ENCODE results near the gene PAF1. TPM values are rescaled to one million over a fixed set of nuclear protein-coding genes. Genes with fewer than 3 reads are reported as not detected.

Gene PAF1
- total RNA-seq, 1 donor from 2014 or later = 57.3 TPM

GRCh38 chr19:39406656-39407409 is 15.9 kb upstream of the PAF1 start, which contains the start of gene ZFP36:
ZFP36 (plus strand) TSS chr19:39406847; CDS start chr19:39406905, 58 bp downstream.
- peak within 1 kb of the TSS; percentile 94 for H3K27ac Mint-ChIP-seq
- intact Hi-C loops (cut with micrococcal nuclease) = no loop called here
- peak; percentile 77 for DNase-seq (ENCODE audit: low spot score)
- no peaks in the 10 kb centered on the region for H3K27me3 Mint-ChIP-seq (ENCODE audit: insufficient read depth)
- peak within 1 kb of the TSS; percentile 96 for H3K4me3 Mint-ChIP-seq
- peaks cover 60% of the 10 kb centered on the region for H3K4me1 Mint-ChIP-seq (ENCODE audit: low read depth)
- no peaks in the 10 kb centered on the region for H3K9me3 Mint-ChIP-seq
- H3K36me3 Mint-ChIP-seq (ENCODE audit: low read depth) = peaks cover 13% of the 10 kb centered on the region

- peak; percentile 66 for DNase-seq (ENCODE audit: low spot score)
- Mint-ChIP-seq H3K27me3 (ENCODE audit: insufficient read depth) (no peaks in the 10 kb centered on the region), H3K9me3 (no peaks in the 10 kb centered on the region), H3K4me3 (peak overlapping the region; percentile 89), H3K36me3 (ENCODE audit: low read depth) (peaks cover 13% of the 10 kb centered on the region), H3K27ac (peak overlapping the region; percentile 94), H3K4me1 (ENCODE audit: low read depth) (peaks cover 60% of the 10 kb centered on the region)
- intact Hi-C loops (cut with micrococcal nuclease) = no loop called here
Measured at GRCh38 chr19:39405958-39406655, 15.2 kb upstream of the PAF1 start.

GRCh38 chr19:39405261-39405957 is 14.5 kb upstream of the PAF1 start:
- intact Hi-C loops (cut with micrococcal nuclease) = no loop called here
- H3K4me1 Mint-ChIP-seq (ENCODE audit: low read depth) = peaks cover 60% of the 10 kb centered on the region

GRCh38 chr19:39403331-39404312 is 12.7 kb upstream of the PAF1 start:
- Mint-ChIP-seq H3K4me3 (peak overlapping the region; percentile 82), H3K36me3 (ENCODE audit: low read depth) (peaks cover 11% of the 10 kb centered on the region), H3K9me3 (no peaks in the 10 kb centered on the region), H3K4me1 (ENCODE audit: low read depth) (peaks cover 69% of the 10 kb centered on the region), H3K27ac (peak overlapping the region; percentile 95), H3K27me3 (ENCODE audit: insufficient read depth) (no peaks in the 10 kb centered on the region)
- intact Hi-C loops (cut with micrococcal nuclease) = no loop called here
- peak; percentile 90 for DNase-seq (ENCODE audit: low spot score)

More at GRCh38 chr19:39405261-39405957, 14.5 kb upstream of the PAF1 start:
- peak overlapping the region; percentile 53 for H3K4me3 Mint-ChIP-seq
- no peak for DNase-seq (ENCODE audit: low spot score)
- H3K27me3 Mint-ChIP-seq (ENCODE audit: insufficient read depth) = no peaks in the 10 kb centered on the region
- H3K27ac Mint-ChIP-seq = peak overlapping the region; percentile 55
- no peaks in the 10 kb centered on the region for H3K9me3 Mint-ChIP-seq
- H3K36me3 Mint-ChIP-seq (ENCODE audit: low read depth) = peaks cover 13% of the 10 kb centered on the region

- peak; percentile 83 for DNase-seq (ENCODE audit: low spot score)
- H3K4me3 Mint-ChIP-seq = peak overlapping the region; percentile 82
- H3K4me1 Mint-ChIP-seq (ENCODE audit: low read depth) = peaks cover 68% of the 10 kb centered on the region
- H3K36me3 Mint-ChIP-seq (ENCODE audit: low read depth) = peaks cover 3% of the 10 kb centered on the region
- H3K27ac Mint-ChIP-seq = peak overlapping the region; percentile 95
- no peaks in the 10 kb centered on the region for H3K9me3 Mint-ChIP-seq
- H3K27me3 Mint-ChIP-seq (ENCODE audit: insufficient read depth) = no peaks in the 10 kb centered on the region
- intact Hi-C loops (cut with micrococcal nuclease) = loop anchor here (1.0 kb wide), 2 partner anchors 11 to 28 kb away; partner anchors contain the start of genes MED29 and PAF1
Measured at GRCh38 chr19:39402346-39403300, 11.7 kb upstream of the PAF1 start.

GRCh38 chr19:39401549-39402345 is 10.8 kb upstream of the PAF1 start:
- Mint-ChIP-seq H3K36me3 (ENCODE audit: low read depth) (peaks cover 2% of the 10 kb centered on the region), H3K27me3 (ENCODE audit: insufficient read depth) (no peaks in the 10 kb centered on the region), H3K27ac (peak overlapping the region; percentile 95), H3K4me3 (peak overlapping the region; percentile 82), H3K9me3 (no peaks in the 10 kb centered on the region), H3K4me1 (ENCODE audit: low read depth) (peaks cover 72% of the 10 kb centered on the region)
- intact Hi-C loops (cut with micrococcal nuclease) = loop anchor here (1.0 kb wide), 2 partner anchors 10 to 29 kb away; partner anchors contain the start of genes MED29 and PAF1
- DNase-seq (ENCODE audit: low spot score) = peak; percentile 69

GRCh38 chr19:39401070-39401548 is 10.2 kb upstream of the PAF1 start:
- peaks cover 68% of the 10 kb centered on the region for H3K4me1 Mint-ChIP-seq (ENCODE audit: low read depth)

GRCh38 chr19:39400061-39400460 is 9.2 kb upstream of the PAF1 start:
- Mint-ChIP-seq H3K9me3 (no peaks in the 10 kb centered on the region), H3K27ac (peak overlapping the region; percentile 76), H3K36me3 (ENCODE audit: low read depth) (peaks cover 9% of the 10 kb centered on the region), H3K4me1 (ENCODE audit: low read depth) (peaks cover 61% of the 10 kb centered on the region), H3K4me3 (no peak overlapping the region), H3K27me3 (ENCODE audit: insufficient read depth) (no peaks in the 10 kb centered on the region)
- intact Hi-C loops (cut with micrococcal nuclease) = no loop called here
- no peak for DNase-seq (ENCODE audit: low spot score)

More at GRCh38 chr19:39401070-39401548, 10.2 kb upstream of the PAF1 start:
- Mint-ChIP-seq H3K9me3 (no peaks in the 10 kb centered on the region), H3K27ac (peak overlapping the region; percentile 95), H3K4me3 (peak overlapping the region; percentile 82), H3K27me3 (ENCODE audit: insufficient read depth) (no peaks in the 10 kb centered on the region), H3K36me3 (ENCODE audit: low read depth) (peaks cover 2% of the 10 kb centered on the region)
- DNase-seq (ENCODE audit: low spot score) = no peak
- intact Hi-C loops (cut with micrococcal nuclease) = no loop called here

- intact Hi-C loops (cut with micrococcal nuclease) = loop anchor here (5.0 kb wide), 1 partner anchor 273 kb away; no protein-coding TSS in a partner anchor
- Mint-ChIP-seq H3K36me3 (ENCODE audit: low read depth) (peaks cover 11% of the 10 kb centered on the region), H3K4me3 (peak overlapping the region; percentile 1), H3K27me3 (ENCODE audit: insufficient read depth) (no peaks in the 10 kb centered on the region), H3K9me3 (no peaks in the 10 kb centered on the region), H3K27ac (peak overlapping the region; percentile 76), H3K4me1 (ENCODE audit: low read depth) (peaks cover 61% of the 10 kb centered on the region)
- DNase-seq (ENCODE audit: low spot score) = no peak
Measured at GRCh38 chr19:39399668-39400050, 8.8 kb upstream of the PAF1 start.

GRCh38 chr19:39398297-39398864 is 7.5 kb upstream of the PAF1 start:
- peak overlapping the region; percentile 67 for H3K27ac Mint-ChIP-seq
- no peak for DNase-seq (ENCODE audit: low spot score)
- H3K9me3 Mint-ChIP-seq = no peaks in the 10 kb centered on the region
- no peak overlapping the region for H3K4me3 Mint-ChIP-seq
- peaks cover 59% of the 10 kb centered on the region for H3K4me1 Mint-ChIP-seq (ENCODE audit: low read depth)
- intact Hi-C loops (cut with micrococcal nuclease) = loop anchor here (5.0 kb wide), 1 partner anchor 274 kb away; no protein-coding TSS in a partner anchor
- peaks cover 18% of the 10 kb centered on the region for H3K36me3 Mint-ChIP-seq (ENCODE audit: low read depth)
- no peaks in the 10 kb centered on the region for H3K27me3 Mint-ChIP-seq (ENCODE audit: insufficient read depth)

All from activated T-helper 1 cell treated with anti-CD3 and anti-CD28 coated beads, Interleukin-12 subunit alpha, Interleukin-12 subunit beta, Interleukin-2, Interleukin-4 antibody, amounts not matched to agents 30 ng/mL and 10 ng/mL and 1 ng/mL, durations not matched to agents 14 hours and 24 hours and 36 hours (primary cell).